Measurements from ENCODE around the gene PEX7.
A peak's percentile ranks its signal among the peaks of the same experiment; 100 is the strongest.
"Not testable (repeated sequence)": the region's sequence is repeated elsewhere in the genome, so short reads cannot be mapped to it uniquely, and the experiment has no call there.

The PEX7 gene

DNA sequence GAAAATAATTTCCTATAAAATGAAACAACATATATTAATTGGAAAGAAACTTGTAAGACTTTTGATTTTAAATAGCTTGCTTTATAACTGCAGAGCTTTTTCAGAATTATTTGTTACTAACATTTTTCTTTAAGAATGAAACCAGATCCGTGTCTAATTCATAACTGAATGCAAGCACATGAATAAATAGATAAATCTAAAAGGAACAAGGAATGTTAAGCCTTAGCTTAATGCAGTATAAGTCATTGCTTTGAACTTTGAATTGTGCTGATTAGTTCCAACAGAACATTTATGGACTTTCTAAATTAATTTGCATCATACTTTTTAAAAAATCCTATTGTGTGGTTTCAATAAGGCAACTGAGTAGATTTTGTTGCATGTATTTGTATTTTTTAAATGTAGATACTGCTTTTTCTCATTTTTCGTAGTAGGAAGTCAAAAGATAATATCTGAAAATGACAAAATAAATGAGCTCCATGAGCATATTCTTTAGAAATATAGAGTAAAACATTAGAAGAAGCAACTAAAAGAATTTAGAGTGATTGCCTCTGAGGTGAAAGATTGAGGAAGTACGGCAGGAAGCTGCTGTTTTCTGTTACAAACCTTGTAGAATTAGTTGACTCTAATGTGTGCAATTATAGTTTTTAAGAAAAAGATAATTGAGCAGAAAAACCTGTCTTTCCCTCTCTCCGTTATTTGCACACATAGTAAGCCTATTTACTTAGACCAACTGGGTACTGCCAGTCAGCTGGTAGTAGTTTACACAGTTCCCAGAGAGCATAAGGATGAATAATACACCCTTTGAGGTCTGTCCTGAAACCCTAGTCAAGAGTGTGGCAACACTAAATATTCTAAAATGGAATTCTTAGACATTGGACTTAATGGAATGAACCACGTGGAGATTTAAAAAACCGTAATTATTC, 67.1 kb downstream of the PEX7 start:
- Histone ChIP-seq H3K36me3 (peaks cover 0 to 10% (median 0%) of the 10 kb centered on the region in 11 experiments; a peak in 2 of 22 replicates), H4K20me1 (no peaks in the 10 kb centered on the region), H3K4me2 (peak overlapping the region; percentile 3 to 48 (median 31); a peak in 14 of 22 replicates), H3K27me3 (no peaks in the 10 kb centered on the region), H3K27ac (no peak overlapping the region), H3K9ac (no peak overlapping the region), H3K9me3 (replicated peaks in 1 of 11) (no peaks in the 10 kb centered on the region), H3K4me1 (peaks cover 4 to 20% (median 16%) of the 10 kb centered on the region in 10 experiments; a peak in 19 of 20 replicates), H3K4me3 (no peak overlapping the region)
- TF ChIP-seq Cebpa-rat (IDR thresholded peaks at IDR 0.05): no peak

DNA sequence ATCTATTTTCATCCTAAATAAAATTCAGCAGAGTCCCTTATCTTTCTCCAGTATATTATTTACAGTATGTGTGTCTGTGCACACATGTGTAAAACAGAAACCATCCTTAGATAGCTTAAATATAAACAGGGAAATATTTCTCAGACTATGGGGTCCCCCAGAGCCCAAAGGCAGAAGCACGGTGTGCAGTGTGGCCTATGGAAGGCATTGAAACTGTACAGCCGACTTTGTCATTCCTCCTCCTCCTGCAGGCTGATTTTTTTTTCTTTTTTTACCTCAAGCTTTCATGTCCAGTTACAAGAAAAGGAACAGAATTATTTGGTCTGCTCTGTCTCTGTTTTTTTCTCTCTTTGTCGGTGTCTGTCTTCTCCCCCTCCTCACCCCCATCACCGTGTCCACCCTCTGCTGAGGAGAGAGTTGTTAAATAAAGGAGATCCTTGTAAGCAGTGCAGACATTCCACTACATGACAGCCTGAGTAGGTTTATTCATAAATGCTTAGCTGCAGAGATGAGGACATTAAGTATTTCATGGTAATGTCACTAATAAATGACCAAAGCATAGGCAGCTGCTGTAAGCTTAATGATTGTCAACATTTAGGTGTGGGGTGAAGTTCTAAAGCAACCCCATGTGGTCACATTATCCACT, 67.9 kb downstream of the PEX7 start:
- Histone ChIP-seq H4K20me1 (no peaks in the 10 kb centered on the region), H3K4me3 (no peak overlapping the region), H3K4me2 (peak overlapping the region in 8 of 11 experiments; percentile 3 to 48 (median 30); a peak in 13 of 22 replicates), H3K9me3 (replicated peaks in 1 of 11) (no peaks in the 10 kb centered on the region), H3K36me3 (peaks cover 0 to 10% (median 0%) of the 10 kb centered on the region in 11 experiments; a peak in 2 of 22 replicates), H3K27ac (no peak overlapping the region), H3K27me3 (no peaks in the 10 kb centered on the region), H3K4me1 (peaks cover 4 to 20% (median 16%) of the 10 kb centered on the region in 10 experiments; a peak in 19 of 20 replicates), H3K9ac (no peak overlapping the region)
- no peak for TF ChIP-seq Cebpa-rat (IDR thresholded peaks at IDR 0.05)

DNA sequence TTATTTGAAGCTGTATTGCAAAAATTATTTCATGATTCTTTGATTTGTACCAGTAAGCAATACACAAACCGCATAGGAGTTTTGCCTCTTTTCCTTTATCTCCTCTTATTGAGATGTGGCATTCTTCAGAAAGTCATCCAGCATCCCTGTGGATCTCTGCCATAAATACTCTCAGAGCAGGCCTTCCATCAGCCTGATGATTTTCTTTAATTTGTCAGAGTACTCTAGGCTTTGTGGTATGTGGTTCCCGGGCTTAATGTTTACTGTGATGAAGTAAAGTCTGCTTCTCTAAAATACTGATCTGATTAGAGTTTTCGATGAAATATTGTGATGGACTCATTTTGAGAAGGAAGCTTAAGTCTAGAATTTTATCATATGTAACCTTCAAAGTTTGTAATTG, 68.6 kb downstream of the PEX7 start:
- H3K4me2 ChIP-seq: no peak overlapping the region
- no peak for TF ChIP-seq Cebpa-rat (IDR thresholded peaks at IDR 0.05)
- H3K27me3 ChIP-seq: no peaks in the 10 kb centered on the region
- H3K27ac ChIP-seq: no peak overlapping the region
- H4K20me1 ChIP-seq: no peaks in the 10 kb centered on the region
- no peak overlapping the region for H3K4me3 ChIP-seq
- H3K36me3 ChIP-seq: peaks cover 0 to 10% (median 0%) of the 10 kb centered on the region in 11 experiments; a peak in 2 of 22 replicates
- peaks cover 4 to 20% (median 14%) of the 10 kb centered on the region in 10 experiments; a peak in 19 of 20 replicates for H3K4me1 ChIP-seq
- no peak overlapping the region for H3K9ac ChIP-seq
- H3K9me3 ChIP-seq (replicated peaks in 1 of 11): no peaks in the 10 kb centered on the region

DNA sequence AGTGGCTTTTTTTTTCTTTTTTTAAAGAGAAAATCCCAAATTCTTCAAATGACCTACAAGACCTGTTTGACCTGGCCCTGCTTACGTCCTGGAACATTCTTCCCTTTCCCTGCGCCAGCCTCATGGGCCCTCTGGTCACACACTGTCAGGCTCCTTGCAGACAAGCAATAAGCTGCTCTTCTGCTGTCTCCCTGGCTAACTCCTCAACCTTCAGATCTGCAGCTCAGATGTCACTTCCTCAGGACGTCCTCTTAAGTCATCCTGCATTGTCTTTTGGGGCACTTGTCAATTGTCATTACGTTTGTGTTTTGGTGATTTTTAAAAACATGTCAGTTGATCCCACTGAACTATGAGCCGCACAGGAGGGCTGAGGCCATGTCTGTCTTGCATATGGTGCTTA, 70.8 kb downstream of the PEX7 start:
- no peak overlapping the region for H3K4me3 ChIP-seq

DNA sequence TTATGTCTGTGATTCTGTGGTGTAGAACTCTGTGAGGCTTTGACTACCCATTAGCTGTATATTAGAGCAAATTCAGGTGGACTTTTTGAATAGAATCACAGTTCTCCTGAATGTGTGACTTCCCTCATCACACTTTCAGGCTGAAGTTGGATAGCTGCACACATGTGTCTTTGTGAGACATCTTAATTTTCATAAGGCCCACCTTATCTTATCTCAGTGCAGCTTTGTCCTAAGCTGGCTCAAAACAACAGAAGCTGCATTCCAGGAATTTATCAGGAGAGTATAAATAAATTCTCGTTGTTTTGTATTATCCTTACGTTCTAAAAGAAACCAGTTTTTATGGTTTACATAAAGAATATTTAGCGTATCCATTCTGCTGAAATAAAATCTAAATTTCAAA, 73.5 kb downstream of the PEX7 start:
- H3K9ac ChIP-seq: no peak overlapping the region

More for the DNA sequence above, 70.8 kb downstream of the PEX7 start:
- Histone ChIP-seq H3K4me2 (no peak overlapping the region), H3K36me3 (peaks cover 0 to 8% (median 2%) of the 10 kb centered on the region in 11 experiments; a peak in 9 of 22 replicates), H3K27me3 (no peaks in the 10 kb centered on the region), H3K9ac (no peak overlapping the region), H4K20me1 (no peaks in the 10 kb centered on the region), H3K27ac (no peak overlapping the region), H3K9me3 (replicated peaks in 1 of 11) (no peaks in the 10 kb centered on the region), H3K4me1 (peaks cover 4 to 13% (median 10%) of the 10 kb centered on the region in 10 experiments; a peak in 18 of 20 replicates)
- no peak for TF ChIP-seq Cebpa-rat (IDR thresholded peaks at IDR 0.05)

DNA sequence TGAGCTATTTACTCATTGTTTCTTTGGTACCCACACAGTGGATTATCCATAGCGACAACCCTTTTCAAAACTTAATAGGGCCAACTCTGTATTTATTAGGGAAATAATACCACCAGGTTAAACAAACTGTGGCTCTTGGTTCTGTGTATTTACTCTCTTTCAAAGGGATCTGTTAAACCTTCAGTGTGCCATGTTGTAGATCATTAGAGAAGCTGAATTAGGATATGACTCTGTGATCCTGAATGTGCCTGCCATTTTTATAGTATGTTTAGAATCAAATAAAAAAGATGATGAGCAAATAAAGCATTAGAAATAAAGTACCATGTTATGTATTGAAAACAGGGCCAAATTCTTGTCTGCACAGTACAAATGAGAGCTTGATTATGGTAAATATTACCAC, 74.7 kb downstream of the PEX7 start:
- TF ChIP-seq Cebpa-rat (IDR thresholded peaks at IDR 0.05): no peak
- Histone ChIP-seq H3K4me1 (peaks cover 0 to 15% (median 0%) of the 10 kb centered on the region in 10 experiments; a peak in 9 of 20 replicates), H3K27me3 (no peaks in the 10 kb centered on the region), H3K4me2 (no peak overlapping the region), H3K9me3 (replicated peaks in 1 of 11) (0 out of 22 replicates have a peak, but pooled peaks cover 0 to 8% (median 0%) of the 10 kb centered on the region in 11 experiments), H3K4me3 (no peak overlapping the region), H3K36me3 (peaks cover 6 to 41% (median 27%) of the 10 kb centered on the region in 11 experiments; a peak in 20 of 22 replicates), H3K27ac (no peak overlapping the region), H4K20me1 (no peaks in the 10 kb centered on the region), H3K9ac (no peak overlapping the region)

More for the DNA sequence above, 73.5 kb downstream of the PEX7 start:
- Histone ChIP-seq H3K27me3 (no peaks in the 10 kb centered on the region), H4K20me1 (no peaks in the 10 kb centered on the region), H3K4me3 (no peak overlapping the region), H3K9me3 (replicated peaks in 1 of 11) (0 out of 22 replicates have a peak, but pooled peaks cover 0 to 6% (median 0%) of the 10 kb centered on the region in 11 experiments), H3K27ac (no peak overlapping the region), H3K4me1 (peaks cover 0 to 5% (median 0%) of the 10 kb centered on the region in 10 experiments; a peak in 8 of 20 replicates), H3K4me2 (no peak overlapping the region), H3K36me3 (peaks cover 0 to 36% (median 19%) of the 10 kb centered on the region in 11 experiments; a peak in 20 of 22 replicates)
- TF ChIP-seq Cebpa-rat (IDR thresholded peaks at IDR 0.05): no peak

DNA sequence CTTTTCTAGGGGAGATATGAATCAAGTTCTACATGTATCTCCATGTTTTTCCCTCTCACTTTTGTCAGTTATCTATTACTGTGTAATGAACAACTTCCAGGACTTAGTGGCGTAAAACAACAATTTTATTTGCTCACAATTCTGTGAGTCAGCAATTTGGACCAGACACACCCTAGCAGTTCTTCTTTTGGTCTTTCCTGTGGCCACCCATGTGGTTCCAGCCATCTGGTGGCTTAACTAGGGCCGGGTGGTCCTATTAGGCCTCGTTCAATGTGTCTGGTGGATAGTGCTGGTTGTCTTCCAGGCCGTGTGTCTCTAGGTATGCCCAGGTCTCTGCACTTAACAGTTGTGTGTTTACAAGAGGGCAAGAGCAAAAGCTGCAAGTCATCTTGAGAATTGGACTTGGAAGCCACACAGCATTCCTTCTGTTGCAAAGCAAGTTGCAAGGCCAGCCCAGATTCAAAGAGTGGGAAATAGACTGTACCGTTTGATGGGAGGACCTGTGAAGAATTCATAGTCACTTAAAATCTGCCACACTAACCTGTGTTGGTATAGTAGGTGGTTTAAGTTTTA, 78.9 kb downstream of the PEX7 start:
- H3K4me3 ChIP-seq: no peak overlapping the region

DNA sequence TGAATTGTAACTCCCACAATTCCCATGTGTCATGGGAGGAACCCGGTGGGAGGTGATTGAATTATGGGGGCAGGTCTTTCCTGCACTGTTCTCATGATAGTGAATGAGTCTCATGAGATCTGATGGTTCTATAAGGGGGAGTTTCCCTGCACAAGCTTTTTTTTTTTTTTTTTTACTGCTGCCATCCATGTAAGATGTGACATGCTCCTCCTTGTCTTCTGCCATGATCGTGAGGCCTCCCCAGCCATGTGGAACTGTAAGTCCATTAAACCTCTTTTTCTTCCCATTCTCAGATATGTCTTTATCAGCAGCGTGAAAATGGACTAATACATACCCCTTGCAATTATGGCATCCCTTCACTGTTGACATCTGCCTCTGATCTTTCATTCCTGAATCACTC, 82.1 kb downstream of the PEX7 start:
- H4K20me1 ChIP-seq, H3K27me3 ChIP-seq, H3K4me3 ChIP-seq, H3K9ac ChIP-seq, H3K27ac ChIP-seq, H3K4me2 ChIP-seq: not testable (repeated sequence)
- H3K9me3 ChIP-seq (replicated peaks in 1 of 11): peaks cover 10 to 23% (median 13%) of the 10 kb centered on the region in 11 experiments; a peak in 20 of 22 replicates
- peaks cover 0 to 15% (median 0%) of the 10 kb centered on the region in 10 experiments; a peak in 9 of 20 replicates for H3K4me1 ChIP-seq
- peaks cover 27 to 55% (median 39%) of the 10 kb centered on the region in 11 experiments for H3K36me3 ChIP-seq

More for the DNA sequence above, 78.9 kb downstream of the PEX7 start:
- Histone ChIP-seq H3K4me2 (peak overlapping the region in 4 of 11 experiments; percentile 39 to 53 (median 48); a peak in 7 of 22 replicates), H3K9ac (no peak overlapping the region), H3K9me3 (replicated peaks in 1 of 11) (peaks cover 10 to 23% (median 13%) of the 10 kb centered on the region in 11 experiments; a peak in 20 of 22 replicates), H4K20me1 (no peaks in the 10 kb centered on the region), H3K36me3 (peaks cover 27 to 66% (median 43%) of the 10 kb centered on the region in 11 experiments), H3K27ac (peak overlapping the region in 1 of 11 experiments; percentile 53; a peak in 3 of 22 replicates), H3K27me3 (no peaks in the 10 kb centered on the region), H3K4me1 (peaks cover 0 to 15% (median 0%) of the 10 kb centered on the region in 10 experiments; a peak in 9 of 20 replicates)
- TF ChIP-seq Cebpa-rat (IDR thresholded peaks at IDR 0.05): no peak
